ENCODE results near the gene KNTC1.
"Not testable (repeated sequence)": the region's sequence is repeated elsewhere in the genome, so short reads cannot be mapped to it uniquely, and the experiment has no call there.

The KNTC1 gene

GRCh38 chr12:122646517-122647217, 119.6 kb downstream of the KNTC1 start:
- peak; percentile 19 to 28 for DNase-seq (ENCODE audit: low read depth in 2 of 2)

- no peak for DNase-seq (ENCODE audit: low read depth in 2 of 2)
Measured at GRCh38 chr12:122651520-122652224, 124.6 kb downstream of the KNTC1 start.

DNA sequence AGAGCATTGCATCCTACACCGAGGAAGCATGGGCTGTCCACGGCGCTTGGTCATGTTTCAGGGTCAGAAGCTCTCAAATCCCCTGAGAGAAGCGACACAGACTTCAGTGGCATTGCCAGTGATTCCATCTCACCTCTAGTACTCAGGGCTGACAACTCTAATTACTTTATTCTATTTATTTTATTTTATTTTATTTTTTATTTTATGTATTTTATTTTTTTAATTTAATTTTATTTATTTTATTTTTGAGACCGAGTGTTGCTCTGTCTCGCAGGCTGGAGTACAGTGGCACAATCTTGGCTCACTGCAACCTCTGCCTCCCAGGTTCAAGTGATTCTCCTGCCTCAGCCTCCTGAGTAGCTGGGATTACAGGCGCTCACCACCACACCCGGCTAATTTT, 126.2 kb downstream of the KNTC1 start:
- not testable (repeated sequence) for DNase-seq (ENCODE audit: low read depth in 2 of 2)

DNA sequence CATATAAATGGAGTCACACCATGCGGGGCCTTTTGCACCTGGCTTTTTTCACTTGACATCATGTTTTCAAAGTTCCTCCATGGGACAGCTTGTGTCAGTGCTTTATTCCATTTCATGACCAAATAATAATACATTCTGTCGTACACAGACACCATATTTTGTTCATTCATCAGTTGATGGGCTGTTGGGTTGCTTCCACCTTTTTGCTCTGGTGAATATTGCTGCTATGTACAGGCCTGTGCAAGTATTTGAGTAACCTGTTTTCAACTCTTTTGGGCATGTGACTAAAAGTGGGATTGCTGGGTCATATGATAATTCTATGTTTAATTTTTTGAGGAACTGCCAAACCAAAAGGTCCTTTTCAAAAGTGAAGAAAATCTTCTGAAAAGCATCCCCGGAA, 129.2 kb downstream of the KNTC1 start:
- DNase-seq (ENCODE audit: low read depth in 2 of 2), result no peak

DNA sequence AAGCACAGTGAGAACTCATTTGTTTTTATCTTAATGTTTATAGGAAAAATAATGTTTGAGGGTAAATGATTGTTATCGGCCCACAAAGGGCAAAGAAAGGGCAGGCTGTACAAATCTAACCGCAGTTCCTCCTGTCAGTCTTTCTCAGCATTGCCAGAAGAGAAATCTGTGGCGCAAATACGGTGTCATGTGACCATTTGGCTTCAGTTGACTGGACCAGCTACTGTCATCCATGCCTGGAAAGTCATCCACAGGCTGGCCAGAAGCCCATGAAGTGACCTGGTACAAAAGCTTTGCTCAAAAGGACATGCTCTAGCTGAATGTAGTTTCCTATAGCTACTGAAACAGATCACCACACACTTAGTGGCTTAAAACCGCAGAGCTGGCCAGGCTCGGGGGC, 132.5 kb downstream of the KNTC1 start:
- no peak for DNase-seq (ENCODE audit: low read depth in 2 of 2)

- no peak for DNase-seq (ENCODE audit: low read depth in 2 of 2)
Measured at GRCh38 chr12:122661246-122661645, 134.2 kb downstream of the KNTC1 start.

GRCh38 chr12:122661938-122662337, 134.9 kb downstream of the KNTC1 start:
- DNase-seq (ENCODE audit: low read depth in 2 of 2), result no peak

DNA sequence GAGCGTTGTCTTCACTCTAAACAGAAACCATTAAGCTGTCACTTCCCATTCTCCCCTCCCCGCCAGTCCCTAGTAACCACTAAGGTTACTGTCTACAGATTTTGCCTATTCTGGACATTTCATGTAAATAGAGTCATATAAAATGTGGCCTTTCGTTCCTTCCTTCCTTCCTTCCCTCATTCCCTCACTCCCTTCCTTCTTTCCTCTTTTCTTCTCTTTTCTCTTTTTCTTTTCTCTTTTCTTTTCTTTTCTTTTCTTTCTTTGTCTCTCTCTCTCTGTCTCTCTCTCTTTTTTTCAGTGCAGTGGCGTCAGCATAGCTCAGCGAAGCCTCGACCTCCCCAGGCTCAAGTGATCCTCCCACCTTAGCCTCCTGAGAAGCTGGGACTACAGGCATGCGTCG, 138.3 kb downstream of the KNTC1 start:
- DNase-seq (ENCODE audit: low read depth in 2 of 2), result no peak

GRCh38 chr12:122665759-122666158, 138.7 kb downstream of the KNTC1 start:
- no peak for DNase-seq (ENCODE audit: low read depth in 2 of 2)

- no peak for DNase-seq (ENCODE audit: low read depth in 2 of 2)
Measured at GRCh38 chr12:122668268-122668667, 141.2 kb downstream of the KNTC1 start.

DNA sequence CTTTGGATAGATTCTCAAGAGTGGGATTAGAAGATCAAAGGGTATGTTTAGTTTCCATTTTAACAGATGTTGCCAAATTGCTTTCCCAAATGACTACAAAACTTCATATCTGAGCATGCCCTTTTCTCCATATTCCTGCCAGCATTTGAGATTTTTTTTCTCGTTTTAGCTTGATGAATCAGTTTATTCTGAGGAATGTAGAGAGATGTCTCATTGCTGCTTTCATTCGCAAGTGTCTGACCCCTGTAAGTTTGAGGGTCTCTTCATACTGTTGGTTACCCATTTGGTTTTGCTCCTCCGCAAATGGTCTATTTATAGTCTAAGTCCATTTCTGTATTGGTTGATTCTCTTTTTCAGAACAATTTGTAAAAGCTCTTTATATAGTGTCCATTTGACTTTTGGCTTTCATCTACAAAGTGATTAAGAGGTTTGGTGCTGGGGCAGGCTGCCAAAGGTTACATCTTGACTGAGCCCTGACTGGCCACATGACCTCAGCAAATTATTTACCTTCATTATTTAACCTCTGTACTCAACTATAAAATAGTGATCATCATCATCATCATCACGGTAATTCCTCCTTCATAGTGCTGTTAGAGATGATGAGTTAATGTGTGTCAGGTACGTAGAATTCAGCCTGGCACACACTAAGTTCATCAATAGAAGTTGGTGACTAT, 142.5 kb downstream of the KNTC1 start:
- DNase-seq (ENCODE audit: low read depth in 2 of 2), result no peak

- DNase-seq (ENCODE audit: low read depth in 2 of 2), result no peak
Measured at GRCh38 chr12:122672515-122672914, 145.5 kb downstream of the KNTC1 start.

All from activated CD4-positive, alpha-beta T cell treated with anti-CD3 and anti-CD28 coated beads for 24 hours (primary cell).